HCT116 (cell line): ENCODE measurements around the gene SMAGP. TPM values are rescaled to one million over a fixed set of nuclear protein-coding genes. Genes with fewer than 3 reads are reported as not detected.
"Not testable (repeated sequence)": the region's sequence is repeated elsewhere in the genome, so short reads cannot be mapped to it uniquely, and the experiment has no call there.

ENCODE experiments used
- ATAC-seq: fragments of 200-7000 bp; cut with Tn5 transposase; 2 replicates; pipeline ENCODE4 v1.9.1; 2020; ENCODE audit warnings: mild to moderate bottlenecking, moderate library complexity
- BruUV-seq: library from RNA; stranded (reverse); fragments of 400-500 nt; replicated peaks from 2 replicates; lab custom pipeline; 2021; lab: Mats Ljungman, UMichigan
- CTCF ChIA-PET: fragments of 300-600 bp; sonication (Branson Sonifier 250); formaldehyde crosslinking; loops from one replicate; lab custom pipeline; 2021; ENCODE audit warnings: antibody characterized with exemption; lab: Charles Lee
- POLR2A ChIA-PET: fragments of 300-600, 350-600 bp; sonication (Branson Sonifier 250); formaldehyde crosslinking; loops from one replicate; lab custom pipeline; 2021; ENCODE audit warnings: antibody characterized with exemption; lab: Charles Lee
- RAD21 ChIA-PET, 2 experiments: fragments of 300-600 bp; sonication (Branson Sonifier 250); formaldehyde crosslinking; loops; one replicate each; lab custom pipeline; 2023; ENCODE audit warnings: low total read pairs in 2 of 2; ENCODE audit not compliant: uncharacterized antibody in 2 of 2, unreplicated experiment in 2 of 2, low non-redundant PET in 1 of 2; lab: Charles Lee
- DNase-seq: peaks from one replicate; pipeline ENCODE4 v3.0.0-alpha.2; 2010; ENCODE audit warnings: low read depth, low spot score
- H2AFZ ChIP-seq: fragments of 200-600 bp; shearing (Covaris generic), sonication (generic); 2 replicates; pipeline ENCODE4 v1.6.1; 2017; ENCODE audit warnings: low read depth, mixed run types, mixed read lengths, antibody characterized with exemption, low read length; ENCODE audit not compliant: poor library complexity, severe bottlenecking
- H3K27ac ChIP-seq: 2 replicates; pipeline ENCODE4 v1.5.1; 2012; ENCODE audit warnings: low read depth, low read length
- H3K27me3 ChIP-seq: fragments of 200-600 bp; sonication (generic); 2 replicates; pipeline ENCODE4 v1.6.1; 2016; ENCODE audit warnings: mixed run types, low read length, mixed read lengths; ENCODE audit not compliant: insufficient read depth
- H3K36me3 ChIP-seq, 2 experiments: fragments of 200-500 bp in 1 of 2; fragments of 200-600 bp in 1 of 2; sonication (Bioruptor generic) in 1 of 2; sonication (generic) in 1 of 2; 2 replicates each; pipeline versions ENCODE4 v1.5.1 to v1.6.1; 2014 to 2016; ENCODE audit warnings: low read length in 2 of 2, inconsistent platforms in 1 of 2, mixed read lengths in 1 of 2, mixed run types in 1 of 2; ENCODE audit not compliant: insufficient read depth in 2 of 2, control insufficient read depth in 1 of 2
- H3K4me1 ChIP-seq, 2 experiments: fragments of 200-600 bp in 1 of 2; sonication (generic) in 1 of 2; 2 replicates each; pipeline versions ENCODE4 v1.5.1 to v1.6.1; 2012 to 2017; ENCODE audit warnings: low read length in 2 of 2, inconsistent platforms in 1 of 2, mild to moderate bottlenecking in 1 of 2, mixed read lengths in 1 of 2, mixed run types in 1 of 2, moderate library complexity in 1 of 2; ENCODE audit not compliant: insufficient read depth in 2 of 2, control insufficient read depth in 1 of 2
- H3K4me2 ChIP-seq: fragments of 200-600 bp; sonication (generic); 2 replicates; pipeline ENCODE4 v1.6.1; 2017; ENCODE audit warnings: mixed run types, low read length, mixed read lengths
- H3K4me3 ChIP-seq, 2 experiments: fragments of 200-600 bp in 1 of 2; sonication (generic) in 1 of 2; replicated peaks in 1 of 2; 2 replicates each; pipeline ENCODE4 v1.5.1; 2011 to 2016; ENCODE audit warnings: low read length in 2 of 2, control low read depth in 1 of 2, low read depth in 1 of 2, mild to moderate bottlenecking in 1 of 2, mixed read lengths in 1 of 2, mixed run types in 1 of 2
- H3K79me2 ChIP-seq: fragments of 200-600 bp; sonication (generic); 2 replicates; pipeline ENCODE4 v1.6.1; 2017; ENCODE audit warnings: mild to moderate bottlenecking, mixed run types, low read length, moderate library complexity, mixed read lengths; ENCODE audit not compliant: insufficient read depth
- H3K9ac ChIP-seq: fragments of 200-600 bp; sonication (generic); 2 replicates; pipeline ENCODE4 v1.6.1; 2016; ENCODE audit warnings: low read length, mixed read lengths
- H3K9me2 ChIP-seq: fragments of 200-600 bp; sonication (generic), shearing (Covaris generic); 2 replicates; pipeline ENCODE4 v1.6.1; 2017; ENCODE audit warnings: mixed run types, mild to moderate bottlenecking, moderate library complexity; ENCODE audit not compliant: insufficient read depth
- H3K9me3 ChIP-seq, 2 experiments: fragments of 200-500 bp in 1 of 2; fragments of 200-600 bp in 1 of 2; sonication (Bioruptor generic) in 1 of 2; sonication (generic) in 1 of 2; 2 replicates each; pipeline ENCODE4 v1.6.1; 2014 to 2017; ENCODE audit warnings: low read length in 2 of 2, mixed read lengths in 2 of 2, inconsistent platforms in 1 of 2, low read depth in 1 of 2, mild to moderate bottlenecking in 1 of 2, mixed run types in 1 of 2, moderate library complexity in 1 of 2; ENCODE audit not compliant: control insufficient read depth in 1 of 2, insufficient read depth in 1 of 2
- H4K20me1 ChIP-seq: fragments of 200-600 bp; sonication (generic), shearing (Covaris generic); 2 replicates; pipeline ENCODE4 v1.6.1; 2017; ENCODE audit warnings: mixed run types, mild to moderate bottlenecking, moderate library complexity; ENCODE audit not compliant: insufficient read depth
- ELF1 ChIP-seq: IDR thresholded peaks from 2 replicates; pipeline ENCODE4 v1.6.1; 2012; ENCODE audit warnings: low read depth, borderline replicate concordance
- EZH2 ChIP-seq: fragments of 200-600 bp; sonication (generic); IDR thresholded peaks from 2 replicates; pipeline ENCODE4 v1.6.1; 2017; ENCODE audit warnings: antibody characterized with exemption, mixed run types
- POLR2AphosphoS5 ChIP-seq: IDR thresholded peaks from 2 replicates; pipeline ENCODE4 v1.6.1; 2011; ENCODE audit warnings: mild to moderate bottlenecking, low read depth, low read length, moderate library complexity
- RAD21 ChIP-seq: IDR thresholded peaks from 2 replicates; pipeline ENCODE4 v1.6.1; 2012; ENCODE audit warnings: low read depth, mild to moderate bottlenecking
- SP1 ChIP-seq: IDR thresholded peaks from 2 replicates; pipeline ENCODE4 v1.6.1; 2012; ENCODE audit warnings: low read depth
- intact Hi-C: fragments of 100-400 bp; cut with micrococcal nuclease; formaldehyde crosslinking; loops from 2 replicates; pipeline ENCODE4 v1.10.0; 2022
- total RNA-seq: library from RNA; stranded (reverse); gene quantifications from one replicate; pipeline ENCODE4 v1.2.1, GENCODE V29; 2021; ENCODE audit not compliant: unreplicated experiment

Gene SMAGP
- total RNA-seq, 1 experiment from 2014 or later: 39.9 TPM

DNA sequence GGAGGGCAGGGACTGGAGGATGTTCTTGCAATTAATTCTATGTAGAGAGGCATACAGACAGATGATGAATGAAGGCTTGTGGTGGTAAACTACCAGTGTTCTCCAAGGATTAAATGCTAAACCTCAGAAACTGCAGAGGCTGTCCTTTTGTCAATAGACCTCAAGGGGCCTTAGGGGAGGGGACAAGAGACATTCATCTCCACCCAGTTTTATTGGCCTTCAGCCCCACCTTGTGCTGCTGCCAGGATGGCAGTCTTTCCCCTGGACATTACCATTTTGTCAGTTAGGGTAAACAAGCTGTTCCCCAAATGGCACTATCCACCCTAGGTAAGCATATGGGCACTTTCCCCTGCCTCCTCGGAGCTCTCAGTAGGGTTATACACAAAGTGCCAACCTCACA, 4.9 kb upstream of the SMAGP start:
- no peak overlapping the region for H3K4me3 ChIP-seq
- POLR2A ChIA-PET: no interaction called here
- CTCF ChIA-PET: no interaction called here
- no peak for ATAC-seq
- no peaks in the 10 kb centered on the region for H3K9me2 ChIP-seq
- H3K9me3 ChIP-seq: no peaks in the 10 kb centered on the region
- no peaks in the 10 kb centered on the region for H4K20me1 ChIP-seq
- no peak overlapping the region for H3K27ac ChIP-seq
- RAD21 ChIA-PET: no interaction called here
- H3K4me1 ChIP-seq: peaks cover 6 to 27% of the 10 kb centered on the region in 2 experiments; a peak in 3 of 4 replicates
- no peaks in the 10 kb centered on the region for H3K27me3 ChIP-seq
- BruUV-seq: no TSS peak
- H3K9ac ChIP-seq: no peak overlapping the region
- no peak overlapping the region for H3K4me2 ChIP-seq
- H3K36me3 ChIP-seq: no peaks in the 10 kb centered on the region
- no peak for TF ChIP-seq RAD21
- TF ChIP-seq SP1: no peak
- TF ChIP-seq POLR2AphosphoS5: no peak
- no peak for TF ChIP-seq EZH2
- TF ChIP-seq ELF1: no peak
- H2AFZ ChIP-seq: no peak overlapping the region
- H3K79me2 ChIP-seq: no peaks in the 10 kb centered on the region
- intact Hi-C loops: no loop called here
- DNase-seq: no peak

DNA sequence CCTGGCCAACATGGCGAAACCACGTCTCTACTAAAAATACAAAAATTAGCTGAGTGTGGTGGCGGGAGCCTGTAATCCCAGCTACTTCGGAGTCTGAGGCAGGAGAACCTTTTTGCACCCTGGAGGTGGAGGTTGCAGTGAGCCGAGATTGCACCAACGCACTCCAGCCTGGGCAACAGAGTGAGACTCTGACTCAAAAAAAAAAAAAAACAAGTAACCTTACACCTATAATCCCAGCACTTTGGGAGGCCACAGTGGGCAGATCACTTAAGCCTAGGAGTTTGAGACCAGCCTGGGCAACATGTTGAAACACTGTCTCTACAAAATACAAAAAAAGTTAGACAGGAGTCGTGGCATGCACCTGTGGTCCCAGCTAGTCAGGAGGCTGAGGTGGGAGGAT, 2.6 kb upstream of the SMAGP start:
- H3K4me2 ChIP-seq, POLR2A ChIA-PET, BruUV-seq: not testable (repeated sequence)

More for the DNA sequence above, 2.6 kb upstream of the SMAGP start:
- ATAC-seq, H3K4me3 ChIP-seq, RAD21 ChIA-PET, H3K27me3 ChIP-seq, H3K9ac ChIP-seq, H3K27ac ChIP-seq, CTCF ChIA-PET, H3K9me3 ChIP-seq, H3K36me3 ChIP-seq, H3K9me2 ChIP-seq, H2AFZ ChIP-seq, intact Hi-C loops, DNase-seq, H4K20me1 ChIP-seq: not testable (repeated sequence)
- Histone ChIP-seq H3K79me2 (peaks cover 16% of the 10 kb centered on the region; the same call in 1 of the 2 replicates), H3K4me1 (peaks cover 10 to 44% of the 10 kb centered on the region in 2 experiments)
